HG03571 (cell line): Measurements from ENCODE around the gene MMP25.
A peak's percentile ranks its signal among the peaks of the same experiment; 100 is the strongest.
"Not testable (repeated sequence)": the region's sequence is repeated elsewhere in the genome, so short reads cannot be mapped to it uniquely, and the experiment has no call there.

Experiments used
- ATAC-seq: cut with Tn5 transposase; IDR thresholded peaks from one replicate; pipeline ENCODE4 v1.9.1; 2021; ENCODE audit not compliant: unreplicated experiment

The MMP25 gene

DNA sequence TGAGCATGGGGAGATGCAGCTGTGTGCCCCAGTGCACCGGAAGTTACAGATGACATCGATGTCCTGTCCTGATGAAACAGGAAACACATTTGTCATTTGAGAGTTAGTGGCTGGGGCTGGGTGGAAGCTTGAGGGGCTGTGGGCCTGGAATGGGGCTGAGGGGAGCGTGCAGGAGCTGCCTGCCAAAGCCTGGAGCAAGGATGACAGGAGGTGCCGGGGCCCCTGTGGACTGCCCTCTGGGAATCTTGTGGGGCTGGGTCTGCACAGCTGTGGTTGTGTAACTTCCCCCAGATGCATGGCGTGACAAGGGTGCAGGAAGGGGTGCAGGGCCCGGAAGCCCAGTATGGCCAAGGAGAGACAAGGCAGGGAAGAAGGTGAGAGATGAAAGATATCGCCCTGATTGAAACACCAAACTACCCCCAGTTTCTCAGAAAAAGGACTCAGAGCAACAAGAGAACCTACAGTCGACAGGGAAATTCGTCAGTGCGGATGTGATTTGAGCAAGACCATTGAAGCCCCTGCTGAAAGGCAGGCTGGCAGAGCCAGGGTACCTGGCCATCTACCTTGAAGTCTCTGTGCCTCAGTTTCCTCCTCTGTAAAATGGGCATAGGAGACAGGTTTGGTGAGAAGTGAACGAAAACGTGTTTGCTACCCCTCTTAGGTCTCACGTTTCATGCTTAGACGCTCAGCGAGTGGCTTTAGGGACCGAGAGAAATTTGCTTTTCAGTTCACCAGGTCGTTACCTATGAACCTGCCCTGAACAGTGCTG is 8.8 kb downstream of the MMP25 start:
- no peak for ATAC-seq

DNA sequence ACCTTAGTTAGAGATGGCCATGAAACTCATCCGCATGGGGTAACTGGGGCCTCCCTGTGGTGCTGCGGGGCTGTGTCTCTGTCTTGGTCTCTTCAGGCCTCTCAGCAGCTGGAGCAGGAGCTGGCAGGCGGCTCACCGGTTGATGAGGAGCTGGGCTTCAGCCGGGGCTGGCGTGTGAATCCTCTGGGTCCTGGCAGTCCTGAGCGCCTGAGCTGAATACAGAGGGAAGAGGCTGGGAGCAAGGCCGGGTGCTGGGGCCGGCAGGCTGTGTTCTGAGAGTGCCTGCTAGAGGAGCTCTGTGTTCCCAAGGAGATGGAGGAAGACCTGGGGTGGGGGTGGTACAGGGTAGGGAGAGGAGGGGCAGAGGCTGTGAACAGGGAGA is 9.4 kb downstream of the MMP25 start:
- not testable (repeated sequence) for ATAC-seq

DNA sequence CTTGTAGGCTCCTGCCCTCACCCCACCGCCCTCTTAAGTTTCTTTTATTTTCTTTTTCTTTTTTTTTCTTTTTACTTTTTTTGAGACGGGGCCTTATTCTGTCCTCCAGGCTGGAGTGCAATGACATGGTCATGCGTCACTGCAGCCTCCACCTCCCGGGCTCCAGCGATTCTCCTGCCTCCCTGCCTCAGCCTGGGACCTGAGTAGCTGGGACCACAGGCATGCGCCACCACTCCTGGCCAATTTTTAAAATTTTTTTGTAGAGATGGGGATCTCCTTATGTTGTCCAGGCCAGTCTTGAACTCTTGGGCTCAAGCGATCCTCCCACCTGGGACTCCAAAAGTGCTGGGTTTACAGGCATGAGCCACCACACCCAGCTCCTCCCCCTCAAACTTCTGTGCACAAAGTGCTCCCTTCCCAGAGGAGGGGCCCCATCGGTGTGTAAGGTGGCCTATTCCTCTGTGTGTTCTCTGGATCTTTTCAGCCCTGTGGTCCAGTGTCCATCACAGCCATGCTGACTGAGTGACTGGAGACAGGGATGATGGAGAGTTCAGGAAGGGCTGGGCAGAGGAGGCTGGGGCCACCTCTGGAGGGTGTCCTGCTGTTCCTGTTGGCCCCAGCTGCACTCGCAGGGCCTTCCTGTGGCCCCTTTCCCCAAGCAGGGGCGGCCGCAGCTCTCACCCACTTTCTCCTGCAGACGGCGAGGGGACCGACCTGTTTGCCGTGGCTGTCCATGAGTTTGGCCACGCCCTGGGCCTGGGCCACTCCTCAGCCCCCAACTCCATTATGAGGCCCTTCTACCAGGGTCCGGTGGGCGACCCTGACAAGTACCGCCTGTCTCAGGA is 10.2 kb downstream of the MMP25 start:
- no peak for ATAC-seq

DNA sequence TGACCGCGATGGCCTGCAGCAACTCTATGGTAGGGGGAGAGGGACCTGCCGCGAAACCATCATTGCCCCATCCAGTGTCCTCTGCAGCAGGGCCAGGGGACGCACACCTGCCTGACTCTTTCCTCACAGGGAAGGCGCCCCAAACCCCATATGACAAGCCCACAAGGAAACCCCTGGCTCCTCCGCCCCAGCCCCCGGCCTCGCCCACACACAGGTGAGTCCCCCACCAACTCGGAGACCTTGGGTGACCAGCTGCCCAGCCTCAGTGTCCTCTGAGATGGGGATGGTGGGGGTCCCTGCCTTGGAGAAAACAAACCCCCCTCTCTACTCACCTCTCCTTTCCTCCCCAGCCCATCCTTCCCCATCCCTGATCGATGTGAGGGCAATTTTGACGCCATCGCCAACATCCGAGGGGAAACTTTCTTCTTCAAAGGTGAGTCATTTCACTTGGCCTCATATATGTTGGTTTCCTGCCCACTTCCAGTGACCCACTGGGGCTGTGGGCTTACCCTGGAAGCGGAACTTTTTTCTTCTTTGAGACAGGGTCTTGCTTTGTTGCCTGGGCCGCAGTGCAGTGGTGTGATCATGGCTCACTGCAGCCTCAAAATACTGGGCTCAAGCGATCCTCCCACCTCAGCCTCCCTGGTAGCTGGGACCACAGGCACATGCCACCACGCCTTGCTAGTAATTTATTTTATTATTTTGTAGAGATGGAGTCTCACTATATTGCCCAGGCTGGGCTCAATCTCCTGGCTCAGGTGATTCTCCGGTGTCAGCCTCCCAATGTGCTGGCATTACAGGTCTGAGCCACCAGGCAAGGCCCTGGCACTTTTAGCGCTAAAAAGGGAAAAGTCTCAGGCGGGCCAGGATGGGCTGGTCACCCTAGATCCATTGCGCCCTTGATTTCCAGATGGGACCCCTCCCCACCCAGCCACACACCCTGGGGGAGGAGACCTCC is 11.1 kb downstream of the MMP25 start:
- ATAC-seq, result no peak

DNA sequence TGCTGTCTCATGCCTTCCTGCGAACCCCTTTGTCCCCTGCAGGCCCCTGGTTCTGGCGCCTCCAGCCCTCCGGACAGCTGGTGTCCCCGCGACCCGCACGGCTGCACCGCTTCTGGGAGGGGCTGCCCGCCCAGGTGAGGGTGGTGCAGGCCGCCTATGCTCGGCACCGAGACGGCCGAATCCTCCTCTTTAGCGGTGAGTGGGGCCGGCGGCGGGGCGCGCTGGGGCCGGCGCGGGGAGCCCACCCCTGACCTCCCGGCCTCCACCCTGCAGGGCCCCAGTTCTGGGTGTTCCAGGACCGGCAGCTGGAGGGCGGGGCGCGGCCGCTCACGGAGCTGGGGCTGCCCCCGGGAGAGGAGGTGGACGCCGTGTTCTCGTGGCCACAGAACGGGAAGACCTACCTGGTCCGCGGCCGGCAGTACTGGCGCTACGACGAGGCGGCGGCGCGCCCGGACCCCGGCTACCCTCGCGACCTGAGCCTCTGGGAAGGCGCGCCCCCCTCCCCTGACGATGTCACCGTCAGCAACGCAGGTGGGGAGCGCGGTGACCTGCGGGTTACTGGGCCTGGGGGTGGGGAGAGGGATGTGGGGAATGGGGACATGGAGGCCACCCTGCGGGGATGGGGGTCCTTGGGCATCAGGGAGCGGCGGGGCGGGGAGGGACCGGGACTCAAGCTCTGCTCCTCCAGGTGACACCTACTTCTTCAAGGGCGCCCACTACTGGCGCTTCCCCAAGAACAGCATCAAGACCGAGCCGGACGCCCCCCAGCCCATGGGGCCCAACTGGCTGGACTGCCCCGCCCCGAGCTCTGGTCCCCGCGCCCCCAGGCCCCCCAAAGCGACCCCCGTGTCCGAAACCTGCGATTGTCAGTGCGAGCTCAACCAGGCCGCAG is 12.0 kb downstream of the MMP25 start:
- ATAC-seq, result peak; percentile 42

DNA sequence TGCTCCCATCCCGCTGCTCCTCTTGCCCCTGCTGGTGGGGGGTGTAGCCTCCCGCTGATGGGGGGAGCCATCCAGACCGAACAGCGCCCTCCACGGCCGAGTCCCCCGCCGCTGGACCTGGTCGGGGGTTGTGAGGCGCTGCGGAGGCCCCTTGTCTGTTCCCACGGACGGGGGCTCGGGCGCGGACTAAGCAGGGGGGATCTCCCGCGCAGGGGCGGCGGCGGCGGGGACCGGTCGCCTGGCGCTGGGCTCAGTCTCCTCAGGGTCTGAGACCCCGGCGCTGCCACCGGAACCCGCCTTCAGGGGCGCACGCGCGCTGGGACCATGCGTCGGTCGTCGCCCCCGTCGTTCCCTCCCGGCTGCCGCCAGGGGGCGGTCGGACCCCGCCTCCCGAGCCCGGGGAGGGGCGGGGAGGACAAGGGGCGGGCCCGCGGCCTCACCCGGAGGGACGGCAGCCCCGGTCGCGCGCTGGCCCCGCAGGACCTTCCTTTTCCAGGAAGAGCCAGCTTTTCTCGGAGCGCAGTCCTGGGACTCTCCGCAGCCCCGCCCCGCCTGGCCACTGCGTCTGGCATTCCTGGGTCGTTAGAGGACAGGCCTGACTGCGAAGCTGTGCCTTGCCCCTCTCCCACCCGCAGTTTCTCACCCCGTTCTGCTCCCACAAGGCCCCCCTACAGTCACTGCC is 12.8 kb downstream of the MMP25 start:
- ATAC-seq, result peak; percentile 77

DNA sequence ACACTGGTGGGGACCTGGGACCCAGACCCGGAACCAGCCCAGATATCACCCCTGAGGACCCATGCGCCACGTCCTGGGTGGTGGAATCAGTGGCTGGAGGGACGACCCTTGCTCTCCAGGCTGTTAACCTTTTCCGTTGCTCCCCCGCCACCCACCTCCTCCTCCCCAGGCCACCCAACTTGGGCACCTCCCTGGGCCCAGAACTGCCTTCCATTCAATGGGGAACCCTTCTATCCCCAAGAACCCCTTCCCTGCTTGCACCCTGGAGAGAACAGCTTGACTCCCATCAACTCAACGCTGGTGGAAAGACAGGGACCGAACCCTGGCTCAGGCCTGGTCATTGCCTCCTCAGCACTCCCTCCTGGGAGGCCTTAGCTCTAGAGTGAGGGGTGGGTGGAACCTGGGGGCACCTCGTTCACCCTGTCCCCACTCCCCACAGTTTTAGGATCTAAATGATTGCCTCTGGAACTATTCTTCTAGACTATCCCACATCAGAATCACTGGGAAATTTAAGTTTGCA is 13.4 kb downstream of the MMP25 start:
- no peak for ATAC-seq

DNA sequence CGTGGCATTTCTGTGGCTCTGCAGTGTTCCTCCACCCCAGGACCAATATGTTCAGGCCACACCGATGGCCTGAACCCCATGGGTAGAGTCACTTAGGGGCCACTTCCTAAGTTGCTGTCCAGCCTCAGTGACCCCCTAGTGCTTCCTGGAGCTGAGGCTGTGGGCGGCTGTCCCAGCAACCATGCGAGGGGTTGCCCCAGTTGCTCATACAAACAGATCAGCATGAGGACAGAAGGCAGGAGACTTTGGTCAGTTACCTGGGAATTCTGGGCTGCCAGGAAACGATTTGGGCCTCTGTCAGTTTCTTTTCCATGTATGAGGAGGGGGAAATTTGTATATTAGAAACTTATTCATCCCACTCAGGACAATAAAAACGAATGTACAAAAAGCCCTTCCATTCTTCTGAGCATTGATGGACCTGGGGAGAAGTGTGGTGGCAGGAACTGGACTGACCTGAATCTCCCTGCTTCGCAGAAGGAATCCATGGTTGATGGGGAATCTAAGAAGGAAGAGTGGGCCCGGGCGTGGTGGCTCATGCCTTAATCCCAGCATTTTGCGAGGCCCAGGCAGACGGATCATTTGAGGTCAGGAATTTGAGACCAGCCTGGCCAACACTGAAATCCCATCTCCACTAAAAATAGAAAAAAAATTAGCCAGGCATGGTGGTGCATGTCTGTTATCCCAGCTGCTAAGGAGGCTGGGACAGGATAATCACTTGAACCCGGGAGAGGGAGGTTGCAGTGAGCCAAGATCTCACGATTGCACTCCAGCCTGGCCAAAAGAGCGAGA is 14.2 kb downstream of the MMP25 start:
- ATAC-seq, result no peak

DNA sequence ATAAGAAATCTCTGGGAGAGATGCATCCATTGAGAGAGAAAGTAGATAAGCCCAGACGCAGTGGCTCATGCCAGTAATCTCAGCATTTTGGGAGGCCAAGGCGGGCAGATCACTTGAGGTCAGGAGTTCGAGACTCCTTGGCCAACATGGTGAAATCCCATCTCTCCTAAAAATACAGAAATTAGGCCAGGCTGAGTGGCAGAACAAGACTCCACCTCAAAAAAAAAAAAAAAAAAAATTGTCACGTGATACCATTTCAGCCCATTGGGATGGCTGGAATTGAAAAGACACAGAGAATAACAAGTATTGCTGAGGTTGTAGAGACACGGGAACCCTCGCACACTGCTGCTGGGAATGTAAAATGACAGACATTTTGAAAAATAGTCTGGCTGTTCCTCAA is 16.2 kb downstream of the MMP25 start:
- ATAC-seq, result no peak

DNA sequence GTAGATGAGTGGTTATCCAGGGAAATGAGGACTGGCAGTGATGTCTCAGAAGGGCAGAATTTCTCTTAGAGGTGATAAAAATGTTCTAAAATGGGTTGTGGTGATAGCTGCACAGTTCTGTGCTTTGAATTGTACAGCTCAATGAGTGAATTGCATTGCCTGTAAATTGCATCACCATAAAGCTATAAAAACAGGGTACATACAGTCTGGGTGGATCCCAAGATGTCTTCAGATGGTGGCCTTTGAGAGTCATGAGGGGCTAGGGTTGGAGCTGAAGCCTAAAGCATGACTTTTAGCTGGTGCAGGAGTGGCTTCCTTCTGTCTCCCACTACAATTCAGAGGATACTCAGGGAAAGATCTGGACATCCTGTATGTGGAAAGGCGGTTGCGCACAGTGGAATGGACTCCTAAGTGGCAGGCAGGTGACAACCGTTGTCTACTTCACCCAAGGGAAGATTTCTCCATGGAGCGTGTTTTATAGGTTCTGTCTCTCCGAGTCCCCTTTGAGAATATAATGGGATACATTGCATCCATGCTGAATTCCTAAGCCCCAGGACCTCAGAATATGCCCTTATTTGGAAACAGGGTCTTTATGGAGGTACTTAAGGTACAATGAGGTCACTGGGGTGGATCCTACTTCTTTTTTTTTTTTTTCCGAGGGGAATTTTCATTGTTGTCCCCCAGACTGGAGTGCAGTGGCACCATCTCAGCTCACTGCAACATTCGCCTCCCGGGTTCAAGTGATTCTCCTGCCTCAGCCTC is 17.4 kb downstream of the MMP25 start:
- no peak for ATAC-seq

DNA sequence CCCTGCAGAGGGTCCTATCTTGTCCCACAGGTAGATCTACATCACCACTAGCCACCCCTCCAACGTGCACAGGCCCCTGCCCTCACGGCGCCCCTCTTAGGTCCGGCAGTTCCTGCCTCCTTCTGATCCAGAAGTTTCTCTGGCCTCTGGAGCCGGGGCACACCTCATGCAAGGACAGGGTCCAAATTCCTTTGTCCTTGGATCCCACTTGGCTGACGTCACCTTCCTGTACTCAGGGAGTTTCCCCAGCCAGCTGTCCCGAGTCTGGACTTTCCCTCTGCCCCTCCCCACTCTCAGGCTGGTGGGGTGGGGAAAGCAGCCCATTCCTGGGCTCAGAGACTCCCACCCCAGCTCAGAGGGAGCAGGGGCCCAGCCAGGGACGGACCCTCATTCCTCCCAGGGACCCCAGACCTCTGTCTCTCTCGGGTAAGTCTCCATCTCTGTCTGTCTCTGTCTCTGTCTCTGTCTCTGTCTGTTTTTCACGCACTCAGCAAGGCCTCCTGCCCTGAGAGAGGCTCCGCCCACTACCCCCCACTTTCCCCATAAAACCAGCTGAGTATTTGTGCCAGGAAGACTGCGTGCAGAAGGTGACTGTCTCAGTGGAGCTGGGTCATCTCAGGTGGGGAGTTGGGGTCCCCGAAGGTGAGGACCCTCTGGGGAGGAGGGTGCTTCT is 18.8 kb downstream of the MMP25 start, which contains the start of gene IL32:
Gene IL32, plus strand, starts transcription at position 572 of the 673 bp plus-strand sequence. CDS start 172 bp downstream, outside the sequence.
- ATAC-seq, result no peak

DNA sequence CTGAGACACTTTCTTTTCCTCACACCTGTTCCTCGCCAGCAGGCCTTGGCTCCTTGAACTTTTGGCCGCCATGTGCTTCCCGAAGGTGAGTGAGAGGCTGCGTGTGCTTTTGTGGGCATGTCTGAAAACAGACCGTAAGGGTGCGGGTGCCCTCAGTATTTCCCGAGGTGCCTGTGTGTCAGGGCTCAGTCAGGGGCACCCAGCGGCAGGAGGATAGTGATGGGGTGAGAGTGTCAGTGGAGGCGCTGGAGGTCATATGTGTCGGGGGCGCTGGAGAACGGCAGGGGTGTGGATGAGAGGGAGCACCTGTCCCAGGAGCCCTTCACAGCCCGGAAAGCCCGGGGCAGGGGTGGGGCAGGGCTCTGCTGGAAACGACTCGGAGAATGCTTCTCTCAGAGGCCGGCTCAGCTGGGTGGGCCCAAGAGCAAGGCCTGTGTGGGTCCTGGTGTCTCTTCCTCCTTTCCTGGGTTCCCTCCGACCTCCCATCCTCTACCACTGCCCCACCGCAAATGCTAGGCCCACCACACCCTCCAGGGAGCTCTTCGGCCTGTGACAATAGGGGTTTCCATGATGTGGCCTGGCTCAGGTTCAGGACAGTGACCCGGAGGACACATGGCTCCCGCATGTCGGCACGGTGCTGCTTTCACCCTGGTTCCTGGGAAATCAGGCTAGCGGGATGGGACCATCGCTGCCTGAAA is 19.5 kb downstream of the MMP25 start:
- ATAC-seq, result no peak

DNA sequence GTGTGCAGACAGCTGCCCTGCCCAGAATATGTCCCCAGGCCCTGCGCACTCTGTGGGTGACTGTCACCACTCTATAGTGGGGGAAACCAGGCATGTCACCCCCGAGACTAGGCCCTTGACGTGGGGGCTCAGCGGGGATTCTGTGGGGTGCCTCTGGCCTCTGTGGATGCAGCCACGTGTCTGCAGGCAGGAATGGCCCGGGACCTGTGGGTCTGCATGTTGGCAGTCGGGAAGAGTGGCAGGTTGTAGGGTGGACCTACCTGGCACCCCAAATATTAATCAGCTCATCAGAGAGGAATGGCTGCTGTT is 20.0 kb downstream of the MMP25 start:
- ATAC-seq, result no peak

DNA sequence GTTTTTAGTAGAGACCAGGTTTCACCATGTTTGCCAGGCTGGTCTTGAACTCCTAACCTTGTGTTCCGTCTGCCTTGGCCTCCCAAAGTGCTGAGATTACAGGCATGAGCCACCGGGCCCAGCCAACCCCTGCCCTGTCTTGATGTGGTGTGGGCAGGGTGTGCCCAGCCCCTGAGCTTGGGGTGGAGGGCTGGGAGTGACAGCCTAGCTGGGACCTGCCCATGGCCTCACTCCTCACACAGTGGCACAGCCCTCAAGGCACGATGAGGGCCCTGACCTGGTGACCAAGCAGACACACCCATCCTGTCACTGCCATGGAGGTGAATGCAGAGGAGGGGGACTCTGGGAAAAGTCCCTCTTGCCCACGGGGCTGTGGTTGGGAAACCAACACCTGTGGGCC is 22.1 kb downstream of the MMP25 start:
- ATAC-seq, result no peak

DNA sequence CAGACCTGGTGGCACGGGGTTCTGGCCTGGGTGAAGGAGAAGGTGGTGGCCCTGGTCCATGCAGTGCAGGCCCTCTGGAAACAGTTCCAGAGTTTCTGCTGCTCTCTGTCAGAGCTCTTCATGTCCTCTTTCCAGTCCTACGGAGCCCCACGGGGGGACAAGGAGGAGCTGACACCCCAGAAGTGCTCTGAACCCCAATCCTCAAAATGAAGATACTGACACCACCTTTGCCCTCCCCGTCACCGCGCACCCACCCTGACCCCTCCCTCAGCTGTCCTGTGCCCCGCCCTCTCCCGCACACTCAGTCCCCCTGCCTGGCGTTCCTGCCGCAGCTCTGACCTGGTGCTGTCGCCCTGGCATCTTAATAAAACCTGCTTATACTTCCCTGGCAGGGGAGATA is 22.8 kb downstream of the MMP25 start:
- ATAC-seq, result not testable (repeated sequence)

DNA sequence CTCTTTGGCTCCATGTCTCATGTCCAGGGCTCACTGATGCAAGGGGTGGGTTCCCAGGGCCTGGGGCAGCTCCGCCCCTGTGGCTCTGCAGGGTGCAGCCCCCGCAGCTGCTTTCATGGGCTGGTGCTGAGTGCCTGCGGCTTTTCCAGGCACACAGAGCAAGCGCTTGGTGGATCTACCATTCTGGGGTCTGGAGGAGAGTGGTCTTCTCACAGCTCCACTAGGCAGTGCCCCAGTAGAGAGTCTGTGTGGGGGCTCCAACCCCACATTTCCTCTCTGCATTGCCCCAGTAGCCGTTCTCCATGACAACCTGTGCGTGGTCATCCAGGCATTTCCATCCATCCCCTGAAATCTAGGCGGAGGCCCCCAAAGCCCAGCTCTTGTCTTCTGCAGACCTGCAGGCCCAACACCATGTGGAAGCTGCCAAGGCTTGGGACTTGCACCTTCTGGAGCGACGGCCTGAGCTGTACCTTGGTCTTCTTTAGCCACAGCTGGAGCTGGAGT is 24.3 kb downstream of the MMP25 start:
- no peak for ATAC-seq

DNA sequence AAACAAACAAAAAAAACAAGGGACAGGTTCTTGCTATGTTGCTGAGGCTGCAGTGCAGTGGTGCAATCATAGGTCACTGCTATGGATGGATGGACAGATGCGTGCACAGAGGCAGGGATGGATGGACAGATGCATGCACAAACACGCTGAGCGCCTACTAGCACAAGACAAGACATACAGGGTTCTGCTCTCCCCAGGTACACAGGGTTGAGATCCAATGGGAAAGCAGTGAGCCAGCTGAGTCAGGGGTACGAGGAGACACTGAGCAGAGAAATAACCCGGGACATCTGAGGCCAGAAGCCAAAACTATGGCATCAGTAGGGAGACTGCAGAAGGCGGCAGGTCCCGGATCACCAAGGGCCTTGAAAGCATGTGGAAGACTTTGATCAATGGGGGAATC is 25.3 kb downstream of the MMP25 start:
- no peak for ATAC-seq
